ENCODE data around the gene CAMK1D.

DNA sequence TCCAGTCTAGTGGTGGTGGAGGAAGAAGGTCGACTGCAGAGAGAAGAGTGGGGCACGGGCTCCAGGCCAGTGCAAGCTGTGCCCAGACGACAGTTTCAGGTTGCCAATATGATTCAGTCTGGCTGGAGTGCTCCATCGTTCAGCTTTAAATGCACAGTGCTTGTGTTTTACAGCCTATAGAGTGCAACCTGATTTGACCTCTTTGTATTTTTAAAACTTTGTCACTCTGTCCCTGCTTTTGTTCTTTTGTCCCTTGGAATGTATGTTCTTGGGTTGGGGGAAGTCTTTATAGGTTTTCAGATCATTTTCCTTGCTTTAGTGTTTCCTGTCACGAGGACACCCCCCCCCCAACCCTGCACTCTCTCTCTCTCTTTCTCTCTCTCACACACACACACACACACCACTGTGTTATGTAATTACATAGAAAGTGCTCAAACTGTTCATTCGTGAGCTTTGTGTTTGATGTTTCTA, 198.0 kb downstream of the CAMK1D start:
- TF ChIP-seq, protein P1, sequence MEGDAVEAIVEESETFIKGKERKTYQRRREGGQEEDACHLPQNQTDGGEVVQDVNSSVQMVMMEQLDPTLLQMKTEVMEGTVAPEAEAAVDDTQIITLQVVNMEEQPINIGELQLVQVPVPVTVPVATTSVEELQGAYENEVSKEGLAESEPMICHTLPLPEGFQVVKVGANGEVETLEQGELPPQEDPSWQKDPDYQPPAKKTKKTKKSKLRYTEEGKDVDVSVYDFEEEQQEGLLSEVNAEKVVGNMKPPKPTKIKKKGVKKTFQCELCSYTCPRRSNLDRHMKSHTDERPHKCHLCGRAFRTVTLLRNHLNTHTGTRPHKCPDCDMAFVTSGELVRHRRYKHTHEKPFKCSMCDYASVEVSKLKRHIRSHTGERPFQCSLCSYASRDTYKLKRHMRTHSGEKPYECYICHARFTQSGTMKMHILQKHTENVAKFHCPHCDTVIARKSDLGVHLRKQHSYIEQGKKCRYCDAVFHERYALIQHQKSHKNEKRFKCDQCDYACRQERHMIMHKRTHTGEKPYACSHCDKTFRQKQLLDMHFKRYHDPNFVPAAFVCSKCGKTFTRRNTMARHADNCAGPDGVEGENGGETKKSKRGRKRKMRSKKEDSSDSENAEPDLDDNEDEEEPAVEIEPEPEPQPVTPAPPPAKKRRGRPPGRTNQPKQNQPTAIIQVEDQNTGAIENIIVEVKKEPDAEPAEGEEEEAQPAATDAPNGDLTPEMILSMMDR (IDR thresholded peaks at IDR 0.05): no peak
- no peak for TF ChIP-seq POLR2A (IDR thresholded peaks at IDR 0.05)

Measured in testis (tissue), 2 donors.